ENCODE results near the gene NUP93. TPM values are rescaled to one million over a fixed set of nuclear protein-coding genes. Genes with fewer than 3 reads are reported as not detected.

Gene NUP93
- total RNA-seq, 1 experiment from 2014 or later: 144 TPM

GRCh38 chr16:56898847-56899246 is 168.9 kb downstream of the NUP93 start:
- Histone ChIP-seq H3K27me3 (ENCODE audit: insufficient read depth, low read length) (no peaks in the 10 kb centered on the region), H2AFZ (ENCODE audit: low read depth, low read length, poor library complexity, severe bottlenecking) (no peak overlapping the region), H4K20me1 (ENCODE audit: insufficient read depth) (no peaks in the 10 kb centered on the region), H3K36me3 (ENCODE audit: control insufficient read depth in 1 of 2, insufficient read depth in 2 of 2, low read length in 2 of 2) (no peaks in the 10 kb centered on the region), H3K9me3 (ENCODE audit: control insufficient read depth in 1 of 2, insufficient read depth in 1 of 2, low read depth in 1 of 2, low read length in 2 of 2) (no peaks in the 10 kb centered on the region), H3K4me3 (replicated peaks in 1 of 2; ENCODE audit: low read depth in 1 of 2, low read length in 2 of 2) (no peak overlapping the region), H3K79me2 (ENCODE audit: insufficient read depth, low read length) (no peaks in the 10 kb centered on the region), H3K9ac (ENCODE audit: low read length) (no peak overlapping the region), H3K9me2 (ENCODE audit: insufficient read depth) (no peaks in the 10 kb centered on the region), H3K27ac (ENCODE audit: low read depth, low read length) (no peak overlapping the region), H3K4me2 (ENCODE audit: low read length) (no peak overlapping the region), H3K4me1 (ENCODE audit: control insufficient read depth in 1 of 2, insufficient read depth in 2 of 2, low read length in 2 of 2) (no peaks in the 10 kb centered on the region; a peak in 1 of 4 replicates)
- TF ChIP-seq SRF (IDR thresholded peaks at IDR 0.05; ENCODE audit: low read depth) (no peak), EZH2 (IDR thresholded peaks at IDR 0.05) (no peak)
- no TSS peak for BruUV-seq (replicated peaks)
- ChIA-PET POLR2A (no interaction called here), CTCF (no interaction called here), RAD21 (ENCODE audit: low non-redundant PET in 1 of 2, low total read pairs in 2 of 2, uncharacterized antibody in 2 of 2, unreplicated experiment in 2 of 2) (no interaction called here)
- ATAC-seq (no peak), DNase-seq (ENCODE audit: low read depth, low spot score) (no peak)
- intact Hi-C loops (cut with micrococcal nuclease): no loop called here

MicroRNAs encoded within 50 kb of the gene (microRNA counts, 767-probe panel; counts per million panel counts)
- microRNA hsa-miR-138-5p: not detected

Small RNA genes within 50 kb of the gene (microRNA-seq; reads per million reads assigned to microRNA genes)
- gene MIR138-2 (ENCODE audit: borderline number of aligned reads): 4.8 reads per million, percentile 9 among the genes with 10 or more reads in this experiment

Other genes starting within 250 kb of the NUP93 start
- gene BBS2, start 210.1 kb upstream of the NUP93 start, total RNA-seq (2021; ENCODE audit: unreplicated experiment): 26.7 TPM
- gene MT4, start 165.1 kb upstream of the NUP93 start, total RNA-seq (2021; ENCODE audit: unreplicated experiment): not detected
- not detected for gene MT3, start 140.6 kb upstream of the NUP93 start, total RNA-seq (2021; ENCODE audit: unreplicated experiment)
- 710 TPM for gene MT2A, start 121.5 kb upstream of the NUP93 start, total RNA-seq (2021; ENCODE audit: unreplicated experiment)
- gene MT1E, start 104.3 kb upstream of the NUP93 start, total RNA-seq (2021; ENCODE audit: unreplicated experiment): 383 TPM
- gene MT1M, start 97.5 kb upstream of the NUP93 start, total RNA-seq (2021; ENCODE audit: unreplicated experiment): 0.39 TPM
- not detected for gene MT1A, start 91.5 kb upstream of the NUP93 start, total RNA-seq (2021; ENCODE audit: unreplicated experiment)
- gene MT1B, start 78.2 kb upstream of the NUP93 start, total RNA-seq (2021; ENCODE audit: unreplicated experiment): not detected
- 7.3 TPM for gene MT1F, start 72.2 kb upstream of the NUP93 start, total RNA-seq (2021; ENCODE audit: unreplicated experiment)
- gene MT1G, start 62.1 kb upstream of the NUP93 start, total RNA-seq (2021; ENCODE audit: unreplicated experiment): 1.2 TPM
- not detected for gene MT1H, start 60.3 kb upstream of the NUP93 start, total RNA-seq (2021; ENCODE audit: unreplicated experiment)
- 50.2 TPM for gene MT1X, start 47.7 kb upstream of the NUP93 start, total RNA-seq (2021; ENCODE audit: unreplicated experiment)
- gene SLC12A3, start 135.1 kb downstream of the NUP93 start, total RNA-seq (2021; ENCODE audit: unreplicated experiment): not detected
- 113 TPM for gene HERPUD1, start 202.0 kb downstream of the NUP93 start, total RNA-seq (2021; ENCODE audit: unreplicated experiment)
- gene CETP, start 231.8 kb downstream of the NUP93 start, total RNA-seq (2021; ENCODE audit: unreplicated experiment): not detected

All from HCT116 (cell line).